Fibroblast of lung (primary cell): ENCODE data around the gene TOR4A. TPM values are rescaled to one million over a fixed set of nuclear protein-coding genes. Genes with fewer than 3 reads are reported as not detected.

Source experiments
- DNase-seq, 2 donors: peaks; one replicate each; pipeline versions ENCODE4 v3.0.0 to v3.0.0-alpha.2; 2010; ENCODE audit warnings: low read depth in 2 of 2
- H2AFZ ChIP-seq: 2 replicates; pipeline ENCODE4 v1.5.1; 2012; ENCODE audit warnings: low read length, control low read depth, inconsistent platforms
- H3K27ac ChIP-seq: 2 replicates; pipeline ENCODE4 v1.5.1; 2011; ENCODE audit warnings: low read length, control low read depth; ENCODE audit not compliant: insufficient read depth
- H3K27me3 ChIP-seq: 2 replicates; pipeline ENCODE4 v1.5.1; 2011; ENCODE audit warnings: mild to moderate bottlenecking, low read length; ENCODE audit not compliant: control insufficient read depth, insufficient read depth
- H3K36me3 ChIP-seq: 2 replicates; pipeline ENCODE4 v1.5.1; 2011; ENCODE audit warnings: low read length; ENCODE audit not compliant: control insufficient read depth, insufficient read depth
- H3K4me1 ChIP-seq: 2 replicates; pipeline ENCODE4 v1.5.1; 2011; ENCODE audit warnings: low read length; ENCODE audit not compliant: control insufficient read depth, insufficient read depth; ENCODE audit errors: extremely low read depth
- H3K4me2 ChIP-seq: 2 replicates; pipeline ENCODE4 v1.5.1; 2011; ENCODE audit warnings: low read length, control low read depth; ENCODE audit not compliant: insufficient read depth; ENCODE audit errors: extremely low read depth
- H3K4me3 ChIP-seq, 4 experiments: fragments of 200-600 bp in 1 of 4; sonication (generic) in 1 of 4; replicated peaks in 1 of 4; 2 replicates each; pipeline ENCODE4 v1.5.1; 2011 to 2016; ENCODE audit warnings: low read length in 4 of 4, low read depth in 3 of 4, mild to moderate bottlenecking in 3 of 4, control low read depth in 2 of 4, inconsistent platforms in 1 of 4, mixed read lengths in 1 of 4; ENCODE audit not compliant: insufficient read depth in 1 of 4; ENCODE audit errors: control extremely low read depth in 1 of 4
- H3K79me2 ChIP-seq: 2 replicates; pipeline ENCODE4 v1.5.1; 2012; ENCODE audit warnings: mild to moderate bottlenecking, low read length, inconsistent platforms; ENCODE audit not compliant: control insufficient read depth, insufficient read depth
- H3K9ac ChIP-seq: 2 replicates; pipeline ENCODE4 v1.5.1; 2011; ENCODE audit warnings: mild to moderate bottlenecking, low read length, control low read depth; ENCODE audit not compliant: insufficient read depth
- H3K9me3 ChIP-seq: 2 replicates; pipeline ENCODE4 v1.5.1; 2012; ENCODE audit warnings: low read depth, low read length; ENCODE audit not compliant: control insufficient read depth, insufficient read depth
- H4K20me1 ChIP-seq: 2 replicates; pipeline ENCODE4 v1.5.1; 2011; ENCODE audit warnings: low read length; ENCODE audit not compliant: control insufficient read depth, insufficient read depth; ENCODE audit errors: extremely low read depth
- EZH2 ChIP-seq: IDR thresholded peaks from 2 replicates; pipeline ENCODE4 v1.5.1; 2012; ENCODE audit warnings: low read length, control low read depth, mild to moderate bottlenecking; ENCODE audit errors: missing control alignments
- polyA plus RNA-seq, 2 donors: library from polyadenylated mRNA; depleted of rRNA in 1 of 2; stranded (reverse) in 1 of 2; unstranded in 1 of 2; fragments of >200 nt; gene quantifications; 2 replicates each; pipeline ENCODE4 v1.2.1, GENCODE V29; 2011 to 2012; ENCODE audit warnings: missing spikeins in 1 of 2
- total RNA-seq: library from RNA; depleted of rRNA; stranded (reverse); fragments of >200 nt; gene quantifications from 2 replicates; pipeline ENCODE4 v1.2.1, GENCODE V29; 2014
- TF ChIP-seq, protein P1 (sequence below), 2 donors: IDR thresholded peaks in 1 of 2; conservative IDR thresholded peaks in 1 of 2; 1 replicate in 1 of 2; 2 replicates in 1 of 2; pipeline ENCODE4 v1.5.1; 2011 to 2012; ENCODE audit warnings: low read length in 2 of 2, control low read depth in 1 of 2, inconsistent platforms in 1 of 2, low read depth in 1 of 2, mild to moderate bottlenecking in 1 of 2

TOR4A gene
- total and polyA plus RNA-seq, 2 donors (not counting 1 experiment from before 2014, with no cell fraction given) = 3.3 to 22.1 TPM

- TF ChIP-seq EZH2 = no peak
- TF ChIP-seq, protein P1, sequence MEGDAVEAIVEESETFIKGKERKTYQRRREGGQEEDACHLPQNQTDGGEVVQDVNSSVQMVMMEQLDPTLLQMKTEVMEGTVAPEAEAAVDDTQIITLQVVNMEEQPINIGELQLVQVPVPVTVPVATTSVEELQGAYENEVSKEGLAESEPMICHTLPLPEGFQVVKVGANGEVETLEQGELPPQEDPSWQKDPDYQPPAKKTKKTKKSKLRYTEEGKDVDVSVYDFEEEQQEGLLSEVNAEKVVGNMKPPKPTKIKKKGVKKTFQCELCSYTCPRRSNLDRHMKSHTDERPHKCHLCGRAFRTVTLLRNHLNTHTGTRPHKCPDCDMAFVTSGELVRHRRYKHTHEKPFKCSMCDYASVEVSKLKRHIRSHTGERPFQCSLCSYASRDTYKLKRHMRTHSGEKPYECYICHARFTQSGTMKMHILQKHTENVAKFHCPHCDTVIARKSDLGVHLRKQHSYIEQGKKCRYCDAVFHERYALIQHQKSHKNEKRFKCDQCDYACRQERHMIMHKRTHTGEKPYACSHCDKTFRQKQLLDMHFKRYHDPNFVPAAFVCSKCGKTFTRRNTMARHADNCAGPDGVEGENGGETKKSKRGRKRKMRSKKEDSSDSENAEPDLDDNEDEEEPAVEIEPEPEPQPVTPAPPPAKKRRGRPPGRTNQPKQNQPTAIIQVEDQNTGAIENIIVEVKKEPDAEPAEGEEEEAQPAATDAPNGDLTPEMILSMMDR (conservative IDR thresholded peaks at IDR 0.05 in 1 of 2, IDR thresholded peaks at IDR 0.05 in 1 of 2; ENCODE audit: low read depth in 1 of 2, low read length in 2 of 2) = no peak
- H3K79me2 ChIP-seq = peaks cover 19% of the 10 kb centered on the region
- no peak overlapping the region for H2AFZ ChIP-seq
- H4K20me1 ChIP-seq = no peaks in the 10 kb centered on the region
- H3K9me3 ChIP-seq = no peaks in the 10 kb centered on the region
- no peak overlapping the region for H3K4me3 ChIP-seq
- H3K9ac ChIP-seq = no peak overlapping the region
- H3K36me3 ChIP-seq = peaks cover 34% of the 10 kb centered on the region
- no peak overlapping the region for H3K27ac ChIP-seq
- no peaks in the 10 kb centered on the region for H3K27me3 ChIP-seq
- DNase-seq = no peak
- no peak overlapping the region for H3K4me2 ChIP-seq
- peaks cover 10% of the 10 kb centered on the region for H3K4me1 ChIP-seq
Measured at GRCh38 chr9:137275203-137275587, 2.3 kb upstream of the TOR4A start.

DNA sequence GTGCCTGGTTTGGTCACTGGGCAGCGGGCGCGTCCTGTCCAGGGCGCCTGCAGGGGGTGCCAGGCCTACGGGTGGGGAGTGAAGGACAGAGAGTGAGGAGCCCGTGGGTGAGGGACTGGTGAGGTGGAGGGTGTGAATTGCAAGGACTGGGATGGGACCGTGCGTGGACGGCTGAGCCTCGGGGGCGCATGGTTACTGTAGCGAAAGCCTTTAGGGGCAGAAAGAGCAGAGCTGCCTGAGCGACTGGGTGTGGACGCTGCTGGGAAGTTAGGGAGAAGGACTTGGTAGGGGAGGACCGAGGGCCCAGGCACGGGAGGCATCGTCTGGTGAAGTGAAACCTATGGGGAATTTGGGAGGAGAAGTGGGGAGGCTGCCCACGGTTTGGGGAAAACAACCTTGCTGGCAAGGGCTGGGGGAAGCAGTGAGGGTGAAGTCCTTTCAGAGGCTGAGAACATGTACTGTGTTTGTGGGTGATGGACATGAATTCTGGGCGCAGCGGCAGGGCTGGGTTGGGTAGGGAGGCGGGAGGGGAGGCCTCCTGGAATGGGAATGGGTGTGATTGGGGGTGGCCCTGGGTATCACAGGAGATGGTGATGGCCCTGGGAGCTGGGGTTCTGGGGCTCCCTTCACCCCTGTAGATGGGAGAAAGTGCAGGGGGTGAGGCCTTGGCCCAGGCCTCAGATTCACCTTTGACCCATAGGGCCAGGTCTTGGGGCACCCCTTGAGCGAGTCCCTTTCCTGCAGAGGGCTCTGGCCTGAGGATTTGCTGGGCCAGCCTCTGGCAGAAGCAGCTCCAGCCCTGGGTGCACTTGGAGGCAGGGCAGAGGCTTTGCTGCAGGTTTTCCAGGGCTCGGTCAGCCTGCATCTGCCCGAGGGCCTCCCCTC lies 1.7 kb upstream of the TOR4A start:
- no peak for TF ChIP-seq EZH2
- TF ChIP-seq, protein P1 (conservative IDR thresholded peaks at IDR 0.05 in 1 of 2, IDR thresholded peaks at IDR 0.05 in 1 of 2; ENCODE audit: low read depth in 1 of 2, low read length in 2 of 2) = no peak
- DNase-seq = no peak
- Histone ChIP-seq H3K4me3 (no peak overlapping the region), H4K20me1 (no peaks in the 10 kb centered on the region), H3K27me3 (no peaks in the 10 kb centered on the region), H3K4me1 (peaks cover 10% of the 10 kb centered on the region), H3K36me3 (peaks cover 34% of the 10 kb centered on the region), H3K27ac (no peak overlapping the region), H3K9ac (no peak overlapping the region), H3K79me2 (peaks cover 24% of the 10 kb centered on the region), H2AFZ (no peak overlapping the region), H3K9me3 (no peaks in the 10 kb centered on the region), H3K4me2 (no peak overlapping the region)

- no peaks in the 10 kb centered on the region for H3K27me3 ChIP-seq
- H3K9ac ChIP-seq = peak overlapping the region; percentile 29
- H3K9me3 ChIP-seq = no peaks in the 10 kb centered on the region
- H3K79me2 ChIP-seq = peaks cover 24% of the 10 kb centered on the region
- no peak overlapping the region for H2AFZ ChIP-seq
- H3K4me3 ChIP-seq = peak overlapping the region; percentile 67 to 86 (median 73)
- peak overlapping the region; percentile 81 for H3K4me2 ChIP-seq
- H3K4me1 ChIP-seq = peaks cover 10% of the 10 kb centered on the region
- no peaks in the 10 kb centered on the region for H4K20me1 ChIP-seq
- peaks cover 28% of the 10 kb centered on the region for H3K36me3 ChIP-seq
- H3K27ac ChIP-seq = peak overlapping the region; percentile 82
- no peak for TF ChIP-seq EZH2
- TF ChIP-seq, protein P1 (conservative IDR thresholded peaks at IDR 0.05 in 1 of 2, IDR thresholded peaks at IDR 0.05 in 1 of 2; ENCODE audit: low read depth in 1 of 2, low read length in 2 of 2) = no peak
- DNase-seq = peak; percentile 45 to 77
Measured at GRCh38 chr9:137276473-137277328, 825 bp upstream of the TOR4A start.
